SK-N-MC (cell line): ENCODE measurements around the gene GAN.

Source experiments
- EZH2 ChIP-seq: fragments of 200-600 bp; sonication (generic); IDR thresholded peaks from one replicate; pipeline ENCODE4 v1.6.1; 2017; ENCODE audit warnings: antibody characterized with exemption
- POLR2AphosphoS5 ChIP-seq: IDR thresholded peaks from 2 replicates; pipeline ENCODE4 v1.6.1; 2012; ENCODE audit warnings: mild to moderate bottlenecking, low read depth, low read length, borderline replicate concordance

GRCh38 chr16:81435567-81435966, 120.8 kb downstream of the GAN start:
- TF ChIP-seq POLR2AphosphoS5, result no peak
- no peak for TF ChIP-seq EZH2
